GM12878 (cell line): ENCODE measurements around the gene SIT1. TPM values are rescaled to one million over a fixed set of nuclear protein-coding genes. Genes with fewer than 3 reads are reported as not detected.

Experiments
- ATAC-seq: fragments of 200-7000 bp; cut with Tn5 transposase; 3 replicates; pipeline ENCODE4 v1.9.1; 2020; ENCODE audit warnings: mild to moderate bottlenecking, moderate library complexity
- BruUV-seq: library from RNA; stranded (reverse); fragments of 400-500 nt; replicated peaks from 2 replicates; lab custom pipeline; 2021; lab: Mats Ljungman, UMichigan
- CTCF ChIA-PET: fragments of 300-600 bp; sonication (Branson Sonifier 250); formaldehyde crosslinking; extraction: SDS; loops from one replicate; lab custom pipeline; 2021; ENCODE audit warnings: inconsistent platforms; lab: Yijun Ruan, JAX
- POLR2A ChIA-PET: fragments of 350-600 bp; formaldehyde crosslinking; extraction: SDS; loops from one replicate; lab custom pipeline; 2021; ENCODE audit warnings: inconsistent platforms; lab: Charles Lee
- RAD21 ChIA-PET: fragments of 300-600 bp; sonication (Branson Sonifier 250); formaldehyde crosslinking; loops from one replicate; lab custom pipeline; 2023; ENCODE audit warnings: antibody characterized with exemption; ENCODE audit not compliant: unreplicated experiment; lab: Charles Lee
- SMC1A ChIA-PET: fragments of 300-600 bp; sonication (Branson Sonifier 250); formaldehyde crosslinking; loops from one replicate; lab custom pipeline; 2023; ENCODE audit not compliant: unreplicated experiment, uncharacterized antibody; lab: Charles Lee
- DNase-seq: peaks from one replicate; pipeline ENCODE4 v3.0.0-alpha.2; 2011; ENCODE audit warnings: low read depth, low spot score
- FAIRE-seq: peaks from 3 replicates; lab custom pipeline; 2011; peaks lifted over from hg19 to GRCh38; lab: Jason Lieb, UNC
- H2AFZ ChIP-seq: 2 replicates; pipeline ENCODE4 v1.6.0; 2011; ENCODE audit warnings: low read depth, low read length, control low read depth; ENCODE audit not compliant: control insufficient read depth
- H3K27ac ChIP-seq: 2 replicates; pipeline ENCODE4 v1.5.1; 2011; ENCODE audit warnings: control low read depth; ENCODE audit not compliant: control insufficient read depth, insufficient read depth
- H3K27me3 ChIP-seq, 2 experiments: replicated peaks in 1 of 2; 2 replicates each; pipeline versions ENCODE4 v1.6.0 to v1.6.1; 2011; ENCODE audit warnings: low read length in 1 of 2; ENCODE audit not compliant: control insufficient read depth in 2 of 2, insufficient read depth in 2 of 2
- H3K36me3 ChIP-seq, 2 experiments: 2 replicates each; pipeline ENCODE4 v1.5.1; 2011; ENCODE audit warnings: low read length in 1 of 2; ENCODE audit not compliant: control insufficient read depth in 2 of 2, insufficient read depth in 2 of 2
- H3K4me1 ChIP-seq: 2 replicates; pipeline ENCODE4 v1.6.1; 2011; ENCODE audit warnings: mild to moderate bottlenecking, low read length, moderate library complexity, mixed read lengths; ENCODE audit not compliant: control insufficient read depth, insufficient read depth
- H3K4me2 ChIP-seq: 2 replicates; pipeline ENCODE4 v1.6.0; 2011; ENCODE audit warnings: control low read depth; ENCODE audit not compliant: control insufficient read depth, insufficient read depth
- H3K4me3 ChIP-seq: fragments of 200-600 bp; sonication (generic); 2 replicates; pipeline ENCODE4 v1.5.1; 2016
- H3K79me2 ChIP-seq: 2 replicates; pipeline ENCODE4 v1.6.0; 2011; ENCODE audit warnings: low read length; ENCODE audit not compliant: control insufficient read depth, insufficient read depth
- H3K9ac ChIP-seq: 2 replicates; pipeline ENCODE4 v1.8.0; 2011; ENCODE audit warnings: low read length, control low read depth, mixed read lengths; ENCODE audit not compliant: control insufficient read depth, insufficient read depth
- H3K9me3 ChIP-seq: replicated peaks from 3 replicates; pipeline ENCODE4 v1.5.1; 2011; ENCODE audit warnings: mild to moderate bottlenecking, low read length; ENCODE audit not compliant: control insufficient read depth, insufficient read depth
- H4K20me1 ChIP-seq: 2 replicates; pipeline ENCODE4 v1.6.0; 2011; ENCODE audit not compliant: control insufficient read depth, insufficient read depth
- CBX5 ChIP-seq: sonication (generic); IDR thresholded peaks from 2 replicates; pipeline ENCODE4 v1.6.1; 2016; ENCODE audit warnings: low read depth, moderate library complexity, mild to moderate bottlenecking, inconsistent platforms
- MAX ChIP-seq: IDR thresholded peaks from 2 replicates; pipeline ENCODE4 v1.6.1; 2012; ENCODE audit warnings: low read depth, low read length, improper control_type of control experiment
- MLLT1 ChIP-seq: fragments of 450-650 bp; IDR thresholded peaks from 2 replicates; pipeline ENCODE4 v1.6.1; 2016; ENCODE audit warnings: mild to moderate bottlenecking
- NFYA ChIP-seq: IDR thresholded peaks from 2 replicates; pipeline ENCODE4 v1.6.1; 2011; ENCODE audit warnings: low read depth, mild to moderate bottlenecking, low read length, improper control_type of control experiment, borderline replicate concordance
- RELA ChIP-seq: fragments of 450-650 bp; IDR thresholded peaks from 2 replicates; pipeline ENCODE4 v1.8.0; 2014; ENCODE audit warnings: borderline replicate concordance; ENCODE audit not compliant: partially characterized antibody
- SUPT20H ChIP-seq: IDR thresholded peaks from 2 replicates; pipeline ENCODE4 v1.6.1; 2011; ENCODE audit warnings: low read depth, mild to moderate bottlenecking, low read length, moderate library complexity, borderline replicate concordance; ENCODE audit not compliant: control insufficient read depth
- SUZ12 ChIP-seq: fragments of 200-600 bp; sonication (generic); IDR thresholded peaks from one replicate; pipeline ENCODE4 v1.6.1; 2018; ENCODE audit warnings: antibody characterized with exemption, mild to moderate bottlenecking; ENCODE audit not compliant: unreplicated experiment
- ZBED1 ChIP-seq: IDR thresholded peaks from 2 replicates; pipeline ENCODE4 v1.6.1; 2016; ENCODE audit warnings: borderline replicate concordance
- ZNF207 ChIP-seq: fragments of 450-650 bp; IDR thresholded peaks from 2 replicates; pipeline ENCODE4 v1.6.1; 2014; ENCODE audit warnings: antibody characterized with exemption, mild to moderate bottlenecking, borderline replicate concordance
- WGBS: methylation state at CpG from one replicate; pipeline ENCODE4 v1.1.6; 2016; ENCODE audit warnings: low lambda C conversion rate; ENCODE audit not compliant: insufficient replicate concordance, insufficient coverage; ENCODE audit errors: missing lambda C conversion rate; 5-methylcytosine and 5-hydroxymethylcytosine counted together
- in situ Hi-C: fragments of 300-500 bp; cut with MboI; formaldehyde crosslinking; loops from 9 replicates; pipeline ENCODE4 v1.14.3; 2018; ENCODE audit warnings: mixed read lengths
- intact Hi-C: fragments of 100-400 bp; cut with micrococcal nuclease; formaldehyde crosslinking; loops from one replicate; pipeline ENCODE4 v1.14.2; 2022; ENCODE audit not compliant: unreplicated experiment
- polyA plus RNA-seq, 11 experiments: library from polyadenylated mRNA; depleted of rRNA in 4 of 11; unstranded in 6 of 11; stranded (reverse) in 5 of 11; fragments of >200 nt; fragmentation: Nextera tagmentation in 4 of 11; fragmentation: Illumina TruSeq in 1 of 11; extraction: Ambion mirVana in 4 of 11; extraction: Trizol in 1 of 11; gene quantifications; 1 replicate in 1 of 11; 2 replicates in 10 of 11; pipeline versions ENCODE4 v1.2.1 to v1.2.3, GENCODE V29; 2011 to 2016; ENCODE audit warnings: inconsistent platforms in 2 of 11, missing spikeins in 2 of 11, low read depth in 1 of 11
- total RNA-seq, 4 experiments: library from RNA; depleted of rRNA in 3 of 4; stranded (reverse); fragments of >200 nt in 3 of 4; fragmentation: Illumina TruSeq in 1 of 4; extraction: Trizol in 1 of 4; gene quantifications; 2 replicates each; pipeline versions ENCODE4 v1.2.1 to v1.2.3, GENCODE V29; 2013 to 2021

SIT1 gene
- total and polyA plus RNA-seq, 10 of the 15 experiments (the other 5 are each of a cell fraction or from before 2014, with no cell fraction given): 0.97 to 137 (median 59.7) TPM

- Histone ChIP-seq H3K9ac (no peak overlapping the region), H3K4me2 (peak overlapping the region; percentile 69; the same call in 1 of the 2 replicates), H3K4me3 (0 out of 2 replicates have a peak overlapping the region, but pooled peaks have one; percentile 22), H3K27me3 (peaks cover 3 to 7% of the 10 kb centered on the region in 2 experiments), H3K27ac (no peak overlapping the region), H3K9me3 (no peaks in the 10 kb centered on the region), H4K20me1 (no peaks in the 10 kb centered on the region), H3K4me1 (peaks cover 3% of the 10 kb centered on the region), H2AFZ (no peak overlapping the region), H3K36me3 (no peaks in the 10 kb centered on the region), H3K79me2 (no peaks in the 10 kb centered on the region)
- 44% methylated on average over 13 of the region's 13 CpGs for WGBS
- ATAC-seq (no peak; the same call in 2 of the 3 replicates), DNase-seq (no peak), FAIRE-seq (no peak)
- ChIA-PET RAD21 (interaction anchor here (0.9 to 1.1 kb wide), 2 partner anchors 21 to 1272 kb away, joined by 3 to 4 read pairs; no protein-coding TSS in a partner anchor), POLR2A (interaction anchor here (1.1 to 1.9 kb wide), 2 partner anchors 10 to 17 kb away, joined by 3 to 11 read pairs; partner anchors contain the start of genes ARHGEF39, CCDC107 and RMRP), CTCF (interaction anchor here (0.7 to 2.5 kb wide), 8 partner anchors 9 to 52 kb away, joined by 3 to 9 read pairs (median 4); partner anchors contain the start of gene ARHGEF39), SMC1A (interaction anchor here (0.9 to 1.7 kb wide), 3 partner anchors 10 to 17 kb away, joined by 3 to 4 read pairs (median 3); no protein-coding TSS in a partner anchor)
- in situ Hi-C loops: no loop called here
- 0 out of 2 replicates have a peak, but pooled peaks have one; percentile 23 for TF ChIP-seq MLLT1
- TF ChIP-seq NFYA: no peak
- BruUV-seq: no TSS peak
- intact Hi-C loops: no loop called here
These were observed 24.5 kb upstream of the SIT1 start for GRCh38 chr9:35675204-35675603.

- FAIRE-seq: no peak
- no peak overlapping the region for H3K27ac ChIP-seq
- H4K20me1 ChIP-seq: no peaks in the 10 kb centered on the region
- ChIA-PET SMC1A (interaction anchor here (0.7 to 1.7 kb wide), 3 partner anchors 10 to 56 kb away, joined by 3 to 4 read pairs (median 3); no protein-coding TSS in a partner anchor), RAD21 (no interaction called here), CTCF (interaction anchor here (1.0 to 2.5 kb wide), 3 partner anchors 9 to 23 kb away, joined by 5 to 9 read pairs (median 9); partner anchors contain the start of gene ARHGEF39), POLR2A (no interaction called here)
- in situ Hi-C loops (no loop called here), intact Hi-C loops (no loop called here)
- H3K79me2 ChIP-seq: no peaks in the 10 kb centered on the region
- no TSS peak for BruUV-seq
- 33% methylated on average over 3 of the region's 3 CpGs for WGBS
- TF ChIP-seq SUZ12 (no peak), RELA (no peak), SUPT20H (no peak), ZNF207 (no peak), CBX5 (no peak), MAX (no peak), ZBED1 (no peak)
- H3K4me3 ChIP-seq: no peak overlapping the region
- no peak overlapping the region for H3K9ac ChIP-seq
- ATAC-seq: no peak
- H3K36me3 ChIP-seq: no peaks in the 10 kb centered on the region
- no peak for DNase-seq
- peaks cover 3 to 7% of the 10 kb centered on the region in 2 experiments for H3K27me3 ChIP-seq
- no peak overlapping the region for H2AFZ ChIP-seq
- no peak overlapping the region for H3K4me2 ChIP-seq
- H3K4me1 ChIP-seq: no peaks in the 10 kb centered on the region
- no peaks in the 10 kb centered on the region for H3K9me3 ChIP-seq
These were observed 23.3 kb upstream of the SIT1 start for GRCh38 chr9:35674025-35674361.
